Measurements from ENCODE around the gene JADE3.

Gene JADE3
- total RNA-seq, result 0.97 to 1.7 reads per million in 2 donors

DNA sequence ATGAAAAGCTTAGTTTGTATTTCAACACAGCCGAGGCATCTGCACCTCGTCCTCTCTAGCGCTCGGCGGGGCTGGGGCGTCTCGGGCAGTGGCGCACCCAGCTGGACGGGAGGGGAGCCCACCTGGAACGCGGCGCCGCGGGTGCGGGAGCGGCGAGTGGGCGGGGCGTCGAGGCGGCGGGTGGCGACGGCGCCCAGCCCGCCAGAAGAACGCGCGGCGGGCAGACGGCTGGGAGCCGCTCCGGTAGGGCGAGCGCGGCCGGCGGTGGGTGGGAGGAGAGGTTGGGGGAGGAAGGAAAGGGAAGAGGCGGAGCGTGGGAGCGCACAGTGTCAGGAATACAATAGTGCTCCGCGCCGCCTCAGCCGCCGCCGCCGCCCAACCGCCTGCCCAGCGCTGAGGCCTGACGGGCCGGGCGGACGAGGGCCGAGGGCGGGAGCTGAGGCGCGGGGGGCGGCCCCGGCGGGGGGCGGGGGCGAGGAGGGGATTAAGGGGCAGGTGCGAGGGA, at the start of gene JADE3:
JADE3 (plus strand) TSS at position 324 of the 505 bp plus-strand sequence. CDS start 72,474 bp downstream, outside the sequence.
- peak; percentile 11 for DNase-seq

DNA sequence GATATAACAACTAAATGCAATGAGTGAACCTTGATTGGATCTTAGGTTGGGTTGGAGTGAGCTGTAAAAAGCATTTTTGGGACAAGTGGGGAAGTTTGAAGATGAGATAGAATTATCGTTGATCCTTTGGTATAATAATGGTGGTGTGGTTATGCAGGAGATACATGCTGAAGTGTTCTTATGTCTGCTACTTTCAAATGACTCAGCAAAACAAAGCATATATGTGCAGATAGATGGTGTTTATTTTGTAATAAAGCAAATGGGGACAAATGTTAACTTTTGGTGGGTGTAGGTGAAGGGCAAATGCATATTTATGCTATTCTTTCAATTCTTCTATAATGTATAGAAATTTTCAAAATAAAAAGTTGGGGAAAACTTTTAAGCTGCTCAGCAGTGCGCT, 49.1 kb upstream of the JADE3 start:
- no peak for DNase-seq

DNA sequence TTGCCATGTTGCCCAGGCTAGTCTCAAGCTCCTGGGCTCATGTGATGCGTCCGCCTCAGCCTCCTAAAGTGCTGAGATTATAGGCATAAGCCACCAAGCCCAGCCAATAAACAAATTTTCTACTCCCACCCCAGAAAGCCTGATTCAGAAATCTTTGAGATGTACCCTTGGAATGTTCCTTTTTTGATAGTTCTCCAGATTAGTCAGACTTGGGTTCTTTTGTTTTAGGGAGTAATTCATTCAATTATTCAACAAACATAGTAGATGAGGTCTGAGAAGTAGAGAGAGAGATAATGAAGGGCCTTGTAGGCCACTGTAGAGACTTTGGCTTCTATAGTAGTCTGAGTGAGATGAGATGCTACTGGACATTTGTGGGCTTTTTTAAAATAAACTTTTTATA, 47.6 kb upstream of the JADE3 start:
- no peak for DNase-seq

DNA sequence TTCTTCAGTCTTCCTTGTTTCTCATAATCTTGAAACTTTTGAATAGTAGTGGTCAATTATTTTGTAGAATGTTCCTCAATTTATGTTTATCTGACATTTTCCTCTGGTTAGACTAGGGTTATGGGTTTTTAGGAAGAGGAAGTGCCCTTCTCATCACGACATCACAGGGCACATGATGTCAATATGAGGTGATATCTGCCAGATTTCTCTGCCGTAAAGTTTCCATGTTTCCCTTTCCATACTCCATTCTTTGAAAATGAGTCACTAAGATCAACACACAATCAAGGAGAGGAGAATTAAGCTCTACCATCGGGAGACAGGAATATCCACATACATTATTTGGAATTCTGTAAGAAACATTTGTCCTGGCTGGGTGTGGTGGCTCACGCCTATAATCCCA, 46.9 kb upstream of the JADE3 start:
- DNase-seq, result no peak

DNA sequence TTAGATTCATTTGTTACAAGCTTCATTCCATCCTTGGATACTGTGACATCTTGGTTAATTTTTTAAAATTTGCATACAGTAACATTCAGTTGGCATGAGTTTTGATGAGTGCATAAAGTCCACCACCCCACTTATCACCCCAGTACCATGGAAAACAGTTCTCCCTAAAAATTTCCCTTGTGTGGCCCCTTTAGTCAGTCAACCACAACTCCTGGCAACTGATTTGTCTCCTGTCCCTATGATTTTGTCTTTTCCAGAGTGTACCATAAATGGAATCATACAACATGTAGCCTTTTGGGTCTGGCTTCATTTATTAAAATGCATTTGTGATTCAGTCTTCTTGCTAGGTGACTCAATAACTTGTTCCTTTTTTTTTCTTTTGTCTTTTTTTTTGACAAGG, 45.5 kb upstream of the JADE3 start:
- DNase-seq, result no peak

DNA sequence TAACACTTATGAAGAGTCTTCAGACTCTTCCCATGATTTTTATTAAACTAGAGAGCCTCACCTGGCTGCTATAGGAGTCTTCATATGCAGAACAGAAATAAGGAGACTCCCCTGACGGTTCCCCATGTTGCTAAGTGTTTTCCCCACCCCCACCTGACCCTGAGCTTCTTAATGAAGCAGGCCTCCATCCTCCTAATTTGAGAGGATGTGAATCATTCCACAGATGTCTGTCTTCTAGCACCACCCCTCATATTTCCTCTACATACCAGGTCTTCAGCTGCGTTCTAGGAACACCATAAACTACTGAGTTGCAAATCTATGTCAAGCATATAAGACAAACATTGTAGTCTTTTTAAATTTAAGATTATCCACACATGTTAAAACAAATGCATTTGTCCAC, 38.5 kb upstream of the JADE3 start:
- DNase-seq, result no peak

DNA sequence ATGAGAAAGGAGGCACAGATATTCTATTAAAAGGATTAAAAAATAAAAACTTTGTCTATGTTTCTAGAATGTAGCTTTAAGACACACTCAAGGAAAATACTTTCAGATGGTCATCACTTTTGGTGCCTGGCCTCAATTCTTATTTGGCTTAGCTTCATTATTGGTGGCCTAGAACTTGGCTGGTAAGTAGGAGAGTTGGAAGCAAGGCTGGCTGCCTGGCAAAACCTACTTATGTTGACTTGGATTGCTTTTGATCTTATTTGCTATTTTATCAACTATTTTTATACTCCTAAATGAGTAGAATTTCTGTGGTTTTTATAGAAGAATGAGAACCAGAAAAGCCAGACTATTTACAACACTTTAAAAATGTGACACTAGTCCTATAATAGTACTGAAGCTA, 35.3 kb upstream of the JADE3 start:
- DNase-seq, result no peak

DNA sequence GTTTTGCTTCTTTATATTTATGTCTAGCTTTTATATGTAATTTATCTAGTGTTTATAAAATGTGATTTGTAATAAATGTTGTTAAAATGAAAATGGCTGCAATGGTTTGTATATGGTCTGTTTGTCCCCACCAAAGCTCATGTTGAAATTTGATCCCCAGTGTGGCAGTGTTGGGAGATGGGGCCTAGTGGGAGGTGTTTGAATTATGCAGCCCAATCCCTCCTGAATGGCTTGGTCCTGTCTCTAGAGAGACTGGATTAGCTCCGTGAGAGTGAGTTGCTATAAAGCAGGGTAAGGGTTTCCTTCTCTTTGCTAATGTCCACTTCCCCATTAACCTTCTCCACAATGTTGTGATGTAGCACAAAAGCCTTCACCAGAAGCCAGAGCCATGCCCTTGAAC, 30.0 kb upstream of the JADE3 start:
- no peak for DNase-seq

DNA sequence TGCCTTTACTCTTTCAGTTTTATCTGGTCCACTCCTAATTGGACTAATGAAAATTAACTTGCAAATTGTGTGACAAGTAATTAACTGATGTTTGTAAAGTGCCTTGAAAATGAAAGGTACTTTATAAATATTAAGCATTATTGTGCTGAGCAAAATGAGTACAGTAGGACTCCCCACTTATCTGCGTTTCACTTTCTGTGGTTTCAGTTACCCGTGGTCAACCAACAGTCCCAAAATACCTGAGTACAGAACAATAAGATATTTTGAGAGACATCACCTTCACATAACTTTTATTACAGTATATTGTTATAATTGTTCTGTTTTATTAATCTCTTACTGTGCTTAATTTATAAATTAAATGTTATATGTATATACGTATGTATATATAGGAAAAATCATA, 27.4 kb upstream of the JADE3 start:
- no peak for DNase-seq

DNA sequence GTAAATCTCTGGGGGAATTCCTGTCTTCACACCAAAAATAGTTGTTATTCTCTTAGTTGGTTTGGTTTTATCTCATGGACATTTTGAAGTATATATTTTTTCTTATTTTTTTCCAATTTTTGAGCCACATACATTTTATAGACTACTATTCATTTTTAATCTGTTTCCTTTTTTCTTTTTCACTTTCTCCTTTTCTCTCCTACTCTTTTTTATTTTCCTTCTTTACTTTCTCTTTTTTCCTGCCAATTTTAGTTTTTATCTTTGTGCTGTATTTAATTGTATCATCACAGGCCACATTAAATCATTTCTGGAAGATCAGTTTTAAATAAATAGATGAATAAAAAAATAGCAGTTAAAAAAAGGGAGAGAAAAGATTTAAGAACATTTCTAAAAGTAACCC, 14.0 kb upstream of the JADE3 start:
- no peak for DNase-seq

DNA sequence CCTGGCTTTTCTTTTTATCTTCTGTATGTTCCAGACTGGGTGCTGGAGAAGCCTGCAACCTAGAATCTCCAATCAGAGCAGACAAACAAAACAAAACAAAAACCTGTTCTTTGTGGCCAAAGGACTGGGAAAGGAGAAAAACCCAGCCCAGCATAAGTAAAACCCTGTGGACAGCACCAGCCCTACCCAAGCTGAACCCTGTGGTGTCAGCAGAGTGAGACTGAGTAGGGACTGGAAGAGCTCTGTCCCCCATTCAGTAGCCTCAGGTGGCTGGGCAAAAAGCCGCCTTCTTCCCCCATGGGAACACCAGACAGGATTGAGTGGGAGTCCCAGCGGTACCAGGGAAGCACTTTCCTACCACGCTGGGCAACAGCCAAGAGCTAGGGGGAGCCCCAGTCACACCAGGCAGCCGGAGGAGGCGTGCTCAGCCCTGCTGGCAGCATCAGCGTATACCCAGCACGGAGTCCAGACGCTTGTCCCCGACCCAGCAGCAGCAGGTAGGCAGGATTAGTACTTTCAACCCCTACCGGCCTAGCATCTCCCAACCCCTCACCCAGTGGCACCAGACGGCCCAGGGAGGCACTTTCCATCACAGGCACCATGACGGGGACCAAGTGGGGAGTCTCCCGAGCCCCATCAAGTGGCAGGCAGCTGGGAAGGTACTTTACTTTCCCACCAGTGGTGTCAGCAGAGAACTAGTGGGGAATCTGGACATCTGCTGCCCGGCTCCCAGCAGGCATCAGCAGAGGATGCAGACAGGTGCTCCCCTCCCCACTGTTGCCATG, 8.6 kb upstream of the JADE3 start:
- peak; percentile 32 for DNase-seq

DNA sequence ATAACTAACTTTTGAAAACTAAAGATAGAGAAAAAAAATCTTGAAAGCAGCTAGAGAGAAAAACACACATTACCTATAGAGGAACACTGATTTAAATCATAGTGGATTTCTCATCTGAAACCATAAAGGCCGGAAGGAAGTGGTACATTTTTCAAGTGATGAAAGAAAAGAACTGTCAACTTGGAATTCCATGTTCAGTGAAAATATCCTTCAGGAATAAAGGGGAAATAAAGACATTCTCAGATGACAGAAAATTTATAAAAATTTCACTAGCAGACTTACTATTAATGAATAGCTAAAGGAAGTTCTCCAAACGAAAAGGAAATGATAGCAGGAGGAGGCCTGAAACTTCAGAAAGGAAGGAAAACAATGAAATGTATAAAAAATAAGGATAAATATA, 7.6 kb upstream of the JADE3 start:
- no peak for DNase-seq

DNA sequence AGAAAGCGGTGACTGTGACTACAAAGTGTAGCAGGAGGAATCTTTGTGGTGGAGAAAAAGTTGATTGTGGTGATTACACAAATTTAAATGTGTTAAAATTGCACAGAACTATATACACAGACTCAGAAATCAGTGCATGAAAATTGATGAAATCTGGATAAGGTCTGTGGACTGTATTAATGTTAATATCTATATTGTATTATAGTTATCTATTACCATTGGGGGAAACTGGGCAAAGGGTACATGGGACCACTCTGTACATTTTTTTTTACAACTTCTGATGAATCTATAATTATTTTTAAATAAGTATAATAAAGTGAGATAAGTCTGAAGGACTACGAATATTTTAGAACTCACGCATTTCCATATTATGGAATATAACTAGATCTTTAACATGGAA, 1.8 kb upstream of the JADE3 start:
- DNase-seq, result no peak

DNA sequence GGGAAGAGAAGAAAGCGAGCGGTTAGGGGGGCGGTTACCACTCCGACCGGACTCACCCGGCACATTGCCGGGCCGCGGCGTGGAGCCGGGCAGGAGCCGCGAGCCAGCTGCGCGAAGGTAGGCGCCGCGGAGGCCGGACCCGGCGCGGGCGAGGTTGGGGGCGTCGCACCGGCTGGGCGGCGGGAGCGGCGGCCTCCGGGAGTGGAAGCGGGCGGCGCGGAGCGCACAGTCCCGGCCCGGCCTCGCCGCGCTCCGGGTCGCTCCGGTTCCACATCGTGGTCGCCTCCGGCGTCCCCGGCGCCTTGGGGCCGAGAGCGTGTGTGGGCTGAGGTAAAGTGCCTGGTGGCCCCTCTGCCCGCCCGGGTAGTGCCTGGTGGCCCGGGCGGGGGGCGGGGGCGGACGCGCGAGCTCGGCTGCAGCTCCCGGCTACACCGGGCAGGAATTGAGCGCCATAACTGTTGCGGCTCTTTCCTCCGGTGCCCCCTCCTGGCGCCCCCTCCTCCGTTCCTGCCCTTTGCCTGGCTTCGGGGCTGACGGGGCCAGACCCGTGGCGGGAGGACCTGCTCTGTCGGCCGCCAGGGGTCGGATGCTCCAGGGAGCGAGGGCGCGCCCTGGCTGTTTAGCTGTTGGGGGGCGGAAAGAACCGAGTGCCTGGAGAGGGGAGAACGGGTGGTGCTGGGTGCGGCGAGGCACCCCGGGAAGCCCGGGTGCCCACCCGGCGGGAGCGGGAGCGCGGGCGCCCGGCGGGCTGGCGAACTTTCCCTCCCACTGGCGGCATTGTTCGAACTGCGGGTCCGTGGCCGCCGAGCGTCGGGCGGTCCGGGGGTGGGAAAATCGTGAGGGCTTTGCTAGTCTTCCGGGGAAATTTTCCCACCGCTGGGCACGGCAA, 626 bp downstream of the JADE3 start:
- peak; percentile 21 for DNase-seq

DNA sequence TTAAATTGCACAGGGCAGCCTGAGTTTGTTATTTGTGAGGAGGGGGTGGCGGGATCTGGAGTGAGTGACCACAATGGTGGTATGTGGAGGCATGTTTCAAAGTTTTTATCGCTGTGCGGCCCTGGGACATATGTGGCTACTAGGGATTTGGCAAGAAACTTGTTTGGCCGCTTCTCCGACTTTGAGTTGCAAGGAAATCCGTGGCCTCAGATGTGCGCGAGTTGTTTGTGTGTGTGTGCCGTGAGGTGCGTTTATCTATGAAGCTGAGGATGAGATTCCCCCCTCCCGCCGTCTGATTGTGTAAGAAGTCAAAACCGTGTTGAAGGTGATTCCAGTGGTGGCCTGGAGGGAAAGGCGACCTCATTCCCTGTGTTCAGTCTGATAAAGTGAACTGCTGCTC, 1.4 kb downstream of the JADE3 start:
- no peak for DNase-seq

DNA sequence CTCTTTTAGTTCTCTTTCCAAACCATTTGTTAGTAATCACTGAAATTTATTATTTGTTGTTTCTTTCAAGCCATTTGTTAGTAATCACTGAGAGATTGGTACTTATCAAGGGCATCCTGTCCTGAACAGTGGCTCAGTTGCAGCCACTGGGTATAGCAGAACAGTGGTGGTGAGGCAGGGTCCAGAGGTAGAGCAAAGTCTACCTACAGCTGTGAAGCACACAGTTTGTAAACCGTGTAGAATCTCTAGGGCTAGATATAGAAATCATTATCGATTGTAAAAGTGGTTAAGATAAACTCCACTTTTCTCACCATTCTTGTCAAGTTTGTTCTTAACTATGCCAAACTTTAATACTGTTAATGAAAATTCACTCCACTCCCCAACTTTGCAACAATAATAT, 4.1 kb downstream of the JADE3 start:
- no peak for DNase-seq

DNA sequence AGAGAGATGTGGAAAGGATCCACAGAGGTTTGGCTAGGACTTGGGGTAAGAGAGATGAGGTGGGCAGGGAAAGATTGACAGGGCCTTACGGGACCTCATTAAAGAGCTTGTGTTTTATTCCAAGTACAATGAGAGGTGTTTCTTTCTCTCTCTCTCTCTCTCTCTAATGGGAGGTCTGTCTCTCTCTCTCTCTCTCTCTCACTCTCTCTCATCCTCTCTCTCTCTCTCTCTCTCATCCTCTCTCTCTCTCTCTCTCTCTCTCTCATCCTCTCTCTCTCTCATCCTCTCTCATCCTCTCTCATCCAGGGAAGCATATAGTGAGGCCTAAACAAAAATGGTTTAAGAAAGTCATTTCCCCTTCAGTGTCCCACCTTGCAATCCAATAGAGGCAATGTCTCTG, 5.4 kb downstream of the JADE3 start:
- no peak for DNase-seq

DNA sequence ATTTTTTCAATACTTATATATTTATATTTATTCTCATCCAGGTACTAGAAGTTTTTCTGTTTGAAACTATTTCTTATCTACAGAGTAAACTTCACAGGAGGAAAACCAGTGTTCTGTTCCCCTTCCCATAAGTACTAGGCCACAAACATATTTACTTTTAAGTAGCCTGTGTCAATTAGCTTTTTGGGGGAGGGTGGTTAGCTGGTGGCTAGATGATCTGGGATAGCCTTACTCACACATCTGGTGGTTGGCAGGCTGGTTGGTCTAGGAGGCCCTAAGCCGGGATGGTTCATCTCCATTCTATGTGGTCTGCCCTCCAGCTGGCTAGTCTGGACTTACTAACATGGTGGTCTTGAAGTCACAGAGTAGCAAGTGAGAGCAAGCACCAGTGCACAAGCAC, 6.2 kb downstream of the JADE3 start:
- no peak for DNase-seq

DNA sequence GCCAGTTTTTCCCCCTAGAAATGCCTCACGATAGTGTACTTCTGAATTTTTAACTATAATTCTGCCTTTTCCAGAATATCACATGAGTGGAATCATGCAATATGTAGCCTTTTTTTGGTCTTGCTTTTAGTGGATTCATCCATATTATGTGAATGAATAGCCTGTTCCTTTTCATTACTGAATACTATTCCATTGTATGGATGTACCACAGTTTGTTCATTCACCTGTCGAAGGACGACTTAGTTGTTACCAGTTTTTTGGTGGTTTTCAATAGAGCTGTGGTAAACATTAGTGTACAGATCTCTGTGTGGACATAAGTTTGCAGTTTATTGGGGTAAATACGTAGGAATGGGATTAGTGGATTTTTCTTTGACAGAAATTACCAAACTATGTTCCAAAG, 8.0 kb downstream of the JADE3 start:
- DNase-seq, result no peak

DNA sequence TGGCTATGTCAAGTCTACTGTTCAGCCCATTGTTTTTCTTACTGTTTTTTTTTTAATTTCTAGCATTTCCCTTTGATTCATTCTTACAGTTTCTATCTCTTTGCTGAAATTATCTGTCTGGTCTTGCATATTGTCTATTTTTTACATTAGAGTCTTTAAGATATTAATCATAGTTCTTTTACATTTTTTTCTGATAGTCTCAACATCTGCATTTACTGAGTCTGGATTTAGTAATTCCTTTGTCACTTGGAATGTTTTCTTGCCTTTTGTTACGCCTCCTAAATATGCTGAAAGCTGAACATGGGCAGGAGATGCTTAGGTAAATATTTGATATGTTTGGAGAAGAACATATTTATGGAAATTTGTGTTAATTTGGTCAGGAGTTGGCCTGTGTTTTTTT, 10.4 kb downstream of the JADE3 start:
- DNase-seq, result no peak

DNA sequence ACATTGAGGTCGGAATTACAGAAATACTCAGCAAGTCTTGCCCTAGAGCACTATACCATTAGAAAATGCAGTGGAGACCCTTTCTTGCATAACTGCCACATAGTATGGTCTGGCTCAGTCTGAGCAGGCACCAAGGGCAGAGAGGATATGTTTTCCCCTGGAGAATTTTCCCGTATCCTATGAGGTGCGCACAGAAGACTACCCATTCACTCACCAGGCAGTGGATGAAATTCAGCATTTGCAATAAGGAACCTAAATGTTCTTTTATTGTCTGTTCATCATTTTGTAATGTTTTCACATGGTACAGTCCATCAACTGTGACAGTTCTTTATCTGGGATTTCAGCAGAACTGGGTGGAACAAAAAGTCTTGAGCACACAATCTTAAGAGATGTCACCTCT, 15.5 kb downstream of the JADE3 start:
- no peak for DNase-seq

DNA sequence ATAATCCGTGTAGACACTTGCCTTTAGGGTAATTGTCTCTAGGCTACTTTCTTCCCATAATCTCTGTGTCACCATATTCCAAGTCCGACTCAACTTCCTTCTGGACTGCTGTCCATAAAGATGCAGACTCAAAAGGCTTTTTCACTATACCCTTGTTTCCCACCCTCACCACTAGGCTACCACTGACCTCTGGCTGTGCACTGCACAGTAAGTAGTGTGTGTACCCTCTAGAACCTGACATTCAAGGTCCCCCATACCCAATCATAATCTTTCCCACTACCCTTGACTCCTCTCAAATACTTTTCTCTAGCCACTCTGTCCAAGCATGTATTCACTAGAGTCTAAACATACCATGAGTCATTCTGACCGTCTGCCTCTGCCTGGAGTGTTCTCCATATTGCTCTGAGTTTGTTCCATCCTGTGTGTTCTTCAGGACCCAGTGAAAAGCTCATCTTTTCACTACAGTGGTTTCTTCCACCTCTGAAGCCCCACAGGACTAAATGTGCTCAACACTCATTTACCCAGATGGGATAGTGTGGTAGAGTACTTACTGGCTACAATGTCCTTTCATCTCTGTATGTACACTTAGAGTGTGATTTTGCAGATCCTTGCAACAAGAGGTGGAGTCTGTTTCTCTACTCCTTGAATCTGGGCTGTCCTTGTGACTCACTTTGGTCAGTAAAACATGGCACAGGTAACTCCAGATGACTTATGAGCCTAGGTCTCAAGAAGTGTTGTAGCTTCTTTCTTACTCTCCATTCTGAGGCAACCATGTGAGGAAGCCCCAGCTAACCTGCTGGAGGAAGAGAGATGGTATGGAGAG, 17.4 kb downstream of the JADE3 start:
- DNase-seq, result no peak

DNA sequence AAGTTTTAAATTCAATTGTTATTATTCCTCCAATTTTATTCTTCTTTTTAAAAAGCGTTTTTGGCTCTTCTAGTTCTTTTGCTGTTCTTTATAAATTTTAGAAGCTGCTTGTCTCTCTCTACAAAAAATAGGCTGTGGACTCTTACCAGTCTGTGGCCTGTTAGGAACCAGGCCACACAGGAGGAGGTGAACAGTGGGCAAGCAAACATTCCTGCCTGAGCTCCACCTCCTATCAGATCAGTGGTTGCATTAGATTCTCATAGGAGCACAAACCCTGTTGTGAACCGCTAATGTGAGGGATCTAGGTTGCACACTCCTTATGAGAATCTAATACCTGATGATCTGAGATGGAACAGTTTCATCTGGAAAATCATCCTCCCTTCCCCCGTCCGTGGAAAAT, 23.1 kb downstream of the JADE3 start:
- DNase-seq, result no peak
